HEK293 (cell line): ENCODE data around the gene FBXO5.

Experiments used
- GLIS2 ChIP-seq: fragments of 450-650 bp; formaldehyde crosslinking; IDR thresholded peaks from 2 replicates; pipeline ENCODE4 v1.5.1; 2016; ENCODE audit warnings: missing biosample characterization, missing genetic modification characterization
- HOXC10 ChIP-seq: sonication (generic); formaldehyde crosslinking; IDR thresholded peaks from 2 replicates; pipeline ENCODE4 v1.8.1; 2023; ENCODE audit warnings: mild to moderate bottlenecking, missing genetic modification reagents
- KLF8 ChIP-seq: fragments of 450-650 bp; formaldehyde crosslinking; IDR thresholded peaks from 2 replicates; pipeline ENCODE4 v1.5.1; 2016; ENCODE audit warnings: missing biosample characterization, missing genetic modification characterization
- RBAK ChIP-seq: fragments of 450-650 bp; formaldehyde crosslinking; IDR thresholded peaks from 2 replicates; pipeline ENCODE4 v1.5.1; 2016; ENCODE audit warnings: missing biosample characterization, missing genetic modification characterization
- REPIN1 ChIP-seq: fragments of 450-650 bp; formaldehyde crosslinking; IDR thresholded peaks from 2 replicates; pipeline ENCODE4 v1.5.1; 2017; ENCODE audit warnings: missing biosample characterization, missing genetic modification characterization, low read depth
- SALL2 ChIP-seq: fragments of 450-650 bp; formaldehyde crosslinking; IDR thresholded peaks from 2 replicates; pipeline ENCODE4 v1.5.0; 2017; ENCODE audit warnings: missing biosample characterization, mild to moderate bottlenecking, missing genetic modification characterization, borderline replicate concordance
- SP2 ChIP-seq: fragments of 450-650 bp; formaldehyde crosslinking; IDR thresholded peaks from 2 replicates; pipeline ENCODE4 v1.5.1; 2016; ENCODE audit warnings: missing biosample characterization, missing genetic modification characterization
- SP7 ChIP-seq: fragments of 450-650 bp; formaldehyde crosslinking; IDR thresholded peaks from 2 replicates; pipeline ENCODE4 v1.5.1; 2016; ENCODE audit warnings: missing biosample characterization, missing genetic modification characterization
- TRIM28 ChIP-seq: IDR thresholded peaks from 2 replicates; pipeline ENCODE4 v1.6.1; 2011; ENCODE audit warnings: low read length, control low read depth, borderline replicate concordance
- ZFP3 ChIP-seq: fragments of 450-650 bp; formaldehyde crosslinking; IDR thresholded peaks from 2 replicates; pipeline ENCODE4 v1.5.1; 2016; ENCODE audit warnings: low read depth, missing biosample characterization, missing genetic modification characterization
- ZFP37 ChIP-seq: fragments of 450-650 bp; formaldehyde crosslinking; IDR thresholded peaks from 2 replicates; pipeline ENCODE4 v1.5.1; 2016; ENCODE audit warnings: missing biosample characterization, missing genetic modification characterization
- ZFP69B ChIP-seq: fragments of 450-650 bp; formaldehyde crosslinking; IDR thresholded peaks from 2 replicates; pipeline ENCODE4 v1.5.1; 2016; ENCODE audit warnings: missing biosample characterization, missing genetic modification characterization
- ZNF138 ChIP-seq: fragments of 450-650 bp; formaldehyde crosslinking; IDR thresholded peaks from 2 replicates; pipeline ENCODE4 v1.5.1; 2016; ENCODE audit warnings: missing biosample characterization, missing genetic modification characterization, borderline replicate concordance
- ZNF184 ChIP-seq: fragments of 450-650 bp; IDR thresholded peaks from 2 replicates; pipeline ENCODE4 v1.5.1; 2018; ENCODE audit warnings: missing biosample characterization, mild to moderate bottlenecking, missing genetic modification characterization
- ZNF19 ChIP-seq: fragments of 450-650 bp; formaldehyde crosslinking; IDR thresholded peaks from 2 replicates; pipeline ENCODE4; 2016; ENCODE audit warnings: missing biosample characterization, missing genetic modification characterization, low read depth
- ZNF274 ChIP-seq, 2 experiments: fragments of 200-500 bp in 1 of 2; fragments of 450-650 bp in 1 of 2; sonication (Bioruptor generic) in 1 of 2; formaldehyde crosslinking in 1 of 2; IDR thresholded peaks; 2 replicates each; pipeline versions ENCODE4 v1.5.1 to v1.6.1; 2014 to 2016; ENCODE audit warnings: borderline replicate concordance in 1 of 2, inconsistent platforms in 1 of 2, low read length in 1 of 2, missing biosample characterization in 1 of 2, missing genetic modification characterization in 1 of 2
- ZNF311 ChIP-seq: fragments of 450-650 bp; formaldehyde crosslinking; IDR thresholded peaks from 2 replicates; pipeline ENCODE4 v1.5.1; 2017; ENCODE audit warnings: missing biosample characterization, missing genetic modification characterization, borderline replicate concordance
- ZNF324 ChIP-seq: fragments of 450-650 bp; formaldehyde crosslinking; IDR thresholded peaks from 2 replicates; pipeline ENCODE4 v1.5.1; 2016; ENCODE audit warnings: missing biosample characterization, missing genetic modification characterization
- ZNF610 ChIP-seq: fragments of 450-650 bp; formaldehyde crosslinking; IDR thresholded peaks from 2 replicates; pipeline ENCODE4 v1.5.1; 2016; ENCODE audit warnings: missing biosample characterization, missing genetic modification characterization, borderline replicate concordance
- ZNF654 ChIP-seq: fragments of 450-650 bp; formaldehyde crosslinking; IDR thresholded peaks from 2 replicates; pipeline ENCODE4 v1.5.1; 2016; ENCODE audit warnings: low read depth, missing biosample characterization, missing genetic modification characterization
- ZSCAN23 ChIP-seq: fragments of 450-650 bp; formaldehyde crosslinking; IDR thresholded peaks from 2 replicates; pipeline ENCODE4 v1.5.1; 2016; ENCODE audit warnings: missing biosample characterization, missing genetic modification characterization
- TF ChIP-seq, protein P1 (sequence below): fragments of 450-650 bp; formaldehyde crosslinking; IDR thresholded peaks from 2 replicates; pipeline ENCODE4 v1.5.1; 2016; ENCODE audit warnings: missing biosample characterization, missing genetic modification characterization
- TF ChIP-seq, protein P2 (sequence below): fragments of 450-650 bp; formaldehyde crosslinking; IDR thresholded peaks from 2 replicates; pipeline ENCODE4 v1.5.1; 2016; ENCODE audit warnings: missing biosample characterization, missing genetic modification characterization
- TF ChIP-seq, protein P3 (sequence below): fragments of 450-650 bp; formaldehyde crosslinking; IDR thresholded peaks from 2 replicates; pipeline ENCODE4 v1.5.1; 2016; ENCODE audit warnings: missing biosample characterization, missing genetic modification characterization
- TF ChIP-seq, protein P4 (sequence below): fragments of 450-650 bp; formaldehyde crosslinking; IDR thresholded peaks from 2 replicates; pipeline ENCODE4 v1.5.1; 2016; ENCODE audit warnings: missing biosample characterization, missing genetic modification characterization
- TF ChIP-seq, protein P5 (sequence below): sonication (generic); formaldehyde crosslinking; IDR thresholded peaks from 2 replicates; pipeline ENCODE4 v1.8.1; 2022; ENCODE audit warnings: mild to moderate bottlenecking, moderate library complexity, missing genetic modification reagents
- TF ChIP-seq, protein P6 (sequence below): fragments of 450-650 bp; formaldehyde crosslinking; IDR thresholded peaks from 2 replicates; pipeline ENCODE4 v1.5.1; 2017; ENCODE audit warnings: missing biosample characterization, missing genetic modification characterization

FBXO5 gene

DNA sequence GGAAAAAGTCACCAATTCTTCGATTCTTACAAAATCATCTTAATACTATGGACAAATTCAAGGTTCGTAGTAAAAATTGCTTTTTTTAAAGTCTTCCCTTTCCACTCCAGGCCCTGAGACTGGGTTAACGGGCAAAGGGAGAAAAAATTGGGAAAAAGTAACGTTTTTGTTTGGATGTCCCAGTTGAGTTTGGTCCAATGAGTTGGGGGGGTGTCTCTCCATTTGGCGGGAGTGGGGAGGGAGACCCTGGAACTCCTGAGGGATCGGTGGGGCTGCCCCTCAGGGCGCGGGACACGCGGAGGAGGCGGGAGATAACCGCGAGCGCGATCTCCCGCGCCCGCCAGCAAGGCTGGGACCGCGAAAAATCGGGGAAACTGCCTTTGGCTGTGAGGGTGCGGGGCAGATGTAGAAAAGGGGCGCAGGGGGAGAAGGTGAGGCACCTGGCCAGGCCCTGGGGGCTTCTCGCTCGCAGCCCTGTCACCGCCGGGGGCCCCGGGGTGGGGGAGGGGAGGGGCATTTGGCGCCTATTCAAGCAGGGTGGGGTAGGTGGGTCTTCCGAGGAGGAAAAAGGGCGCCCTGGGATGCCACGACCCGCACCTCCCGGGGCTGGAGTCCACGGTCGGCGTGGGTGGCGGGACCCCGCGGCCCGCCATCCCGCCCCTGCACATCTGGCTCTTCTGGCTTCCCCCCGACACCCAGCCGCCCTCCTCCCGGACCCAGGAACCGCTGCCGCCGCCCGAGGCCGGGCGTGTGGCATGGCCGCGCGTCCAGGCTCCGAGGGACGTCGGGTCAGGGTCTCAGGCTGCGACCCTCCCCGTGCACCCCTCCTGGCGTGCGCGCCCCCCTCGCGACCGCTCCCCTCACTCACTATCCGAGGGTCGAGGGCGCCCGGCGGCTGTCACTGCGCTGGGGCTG lies 595 bp downstream of the FBXO5 start (continued):
- TF ChIP-seq, protein P1, sequence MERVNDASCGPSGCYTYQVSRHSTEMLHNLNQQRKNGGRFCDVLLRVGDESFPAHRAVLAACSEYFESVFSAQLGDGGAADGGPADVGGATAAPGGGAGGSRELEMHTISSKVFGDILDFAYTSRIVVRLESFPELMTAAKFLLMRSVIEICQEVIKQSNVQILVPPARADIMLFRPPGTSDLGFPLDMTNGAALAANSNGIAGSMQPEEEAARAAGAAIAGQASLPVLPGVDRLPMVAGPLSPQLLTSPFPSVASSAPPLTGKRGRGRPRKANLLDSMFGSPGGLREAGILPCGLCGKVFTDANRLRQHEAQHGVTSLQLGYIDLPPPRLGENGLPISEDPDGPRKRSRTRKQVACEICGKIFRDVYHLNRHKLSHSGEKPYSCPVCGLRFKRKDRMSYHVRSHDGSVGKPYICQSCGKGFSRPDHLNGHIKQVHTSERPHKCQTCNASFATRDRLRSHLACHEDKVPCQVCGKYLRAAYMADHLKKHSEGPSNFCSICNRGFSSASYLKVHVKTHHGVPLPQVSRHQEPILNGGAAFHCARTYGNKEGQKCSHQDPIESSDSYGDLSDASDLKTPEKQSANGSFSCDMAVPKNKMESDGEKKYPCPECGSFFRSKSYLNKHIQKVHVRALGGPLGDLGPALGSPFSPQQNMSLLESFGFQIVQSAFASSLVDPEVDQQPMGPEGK (tag by site-specific recombination) = peak; percentile 79
- TF ChIP-seq ZNF184 (tag by site-specific recombination) = no peak
- no peak for TF ChIP-seq ZNF274 (IDR thresholded peaks at IDR 0.05; ENCODE audit: low read length)
- TF ChIP-seq ZNF274 (tag by site-specific recombination; IDR thresholded peaks at IDR 0.05; ENCODE audit: borderline replicate concordance) = no peak
- TF ChIP-seq SP7 (tag by site-specific recombination) = peak; percentile 14; the same call in 1 of the 2 replicates
- TF ChIP-seq ZFP69B (tag by site-specific recombination) = no peak
- TF ChIP-seq ZSCAN23 = no peak
- TF ChIP-seq, protein P2, sequence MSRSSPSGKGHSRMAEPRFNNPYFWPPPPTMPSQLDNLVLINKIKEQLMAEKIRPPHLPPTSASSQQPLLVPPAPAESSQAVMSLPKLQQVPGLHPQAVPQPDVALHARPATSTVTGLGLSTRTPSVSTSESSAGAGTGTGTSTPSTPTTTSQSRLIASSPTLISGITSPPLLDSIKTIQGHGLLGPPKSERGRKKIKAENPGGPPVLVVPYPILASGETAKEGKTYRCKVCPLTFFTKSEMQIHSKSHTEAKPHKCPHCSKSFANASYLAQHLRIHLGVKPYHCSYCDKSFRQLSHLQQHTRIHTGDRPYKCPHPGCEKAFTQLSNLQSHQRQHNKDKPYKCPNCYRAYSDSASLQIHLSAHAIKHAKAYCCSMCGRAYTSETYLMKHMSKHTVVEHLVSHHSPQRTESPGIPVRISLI (tag by site-specific recombination) = no peak
- TF ChIP-seq ZNF610 (tag by site-specific recombination) = no peak
- no peak for TF ChIP-seq ZNF138
- no peak for TF ChIP-seq ZNF19
- no peak for TF ChIP-seq ZFP3 (tag by site-specific recombination)
- TF ChIP-seq, protein P3, sequence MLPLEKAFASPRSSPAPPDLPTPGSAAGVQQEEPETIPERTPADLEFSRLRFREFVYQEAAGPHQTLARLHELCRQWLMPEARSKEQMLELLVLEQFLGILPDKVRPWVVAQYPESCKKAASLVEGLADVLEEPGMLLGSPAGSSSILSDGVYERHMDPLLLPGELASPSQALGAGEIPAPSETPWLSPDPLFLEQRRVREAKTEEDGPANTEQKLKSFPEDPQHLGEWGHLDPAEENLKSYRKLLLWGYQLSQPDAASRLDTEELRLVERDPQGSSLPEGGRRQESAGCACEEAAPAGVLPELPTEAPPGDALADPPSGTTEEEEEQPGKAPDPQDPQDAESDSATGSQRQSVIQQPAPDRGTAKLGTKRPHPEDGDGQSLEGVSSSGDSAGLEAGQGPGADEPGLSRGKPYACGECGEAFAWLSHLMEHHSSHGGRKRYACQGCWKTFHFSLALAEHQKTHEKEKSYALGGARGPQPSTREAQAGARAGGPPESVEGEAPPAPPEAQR = no peak
- TF ChIP-seq, protein P4, sequence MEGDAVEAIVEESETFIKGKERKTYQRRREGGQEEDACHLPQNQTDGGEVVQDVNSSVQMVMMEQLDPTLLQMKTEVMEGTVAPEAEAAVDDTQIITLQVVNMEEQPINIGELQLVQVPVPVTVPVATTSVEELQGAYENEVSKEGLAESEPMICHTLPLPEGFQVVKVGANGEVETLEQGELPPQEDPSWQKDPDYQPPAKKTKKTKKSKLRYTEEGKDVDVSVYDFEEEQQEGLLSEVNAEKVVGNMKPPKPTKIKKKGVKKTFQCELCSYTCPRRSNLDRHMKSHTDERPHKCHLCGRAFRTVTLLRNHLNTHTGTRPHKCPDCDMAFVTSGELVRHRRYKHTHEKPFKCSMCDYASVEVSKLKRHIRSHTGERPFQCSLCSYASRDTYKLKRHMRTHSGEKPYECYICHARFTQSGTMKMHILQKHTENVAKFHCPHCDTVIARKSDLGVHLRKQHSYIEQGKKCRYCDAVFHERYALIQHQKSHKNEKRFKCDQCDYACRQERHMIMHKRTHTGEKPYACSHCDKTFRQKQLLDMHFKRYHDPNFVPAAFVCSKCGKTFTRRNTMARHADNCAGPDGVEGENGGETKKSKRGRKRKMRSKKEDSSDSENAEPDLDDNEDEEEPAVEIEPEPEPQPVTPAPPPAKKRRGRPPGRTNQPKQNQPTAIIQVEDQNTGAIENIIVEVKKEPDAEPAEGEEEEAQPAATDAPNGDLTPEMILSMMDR (tag by site-specific recombination) = peak; percentile 38; the same call in 1 of the 2 replicates
- TF ChIP-seq HOXC10 = peak; percentile 96
- peak; percentile 96 for TF ChIP-seq GLIS2 (tag by site-specific recombination)
- TF ChIP-seq SALL2 (tag by site-specific recombination) = no peak
- TF ChIP-seq, protein P5, sequence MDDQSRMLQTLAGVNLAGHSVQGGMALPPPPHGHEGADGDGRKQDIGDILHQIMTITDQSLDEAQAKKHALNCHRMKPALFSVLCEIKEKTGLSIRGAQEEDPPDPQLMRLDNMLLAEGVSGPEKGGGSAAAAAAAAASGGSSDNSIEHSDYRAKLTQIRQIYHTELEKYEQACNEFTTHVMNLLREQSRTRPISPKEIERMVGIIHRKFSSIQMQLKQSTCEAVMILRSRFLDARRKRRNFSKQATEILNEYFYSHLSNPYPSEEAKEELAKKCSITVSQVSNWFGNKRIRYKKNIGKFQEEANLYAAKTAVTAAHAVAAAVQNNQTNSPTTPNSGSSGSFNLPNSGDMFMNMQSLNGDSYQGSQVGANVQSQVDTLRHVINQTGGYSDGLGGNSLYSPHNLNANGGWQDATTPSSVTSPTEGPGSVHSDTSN (CRISPR knock-in tag) = peak; percentile 61
- no peak for TF ChIP-seq TRIM28
- TF ChIP-seq KLF8 (tag by site-specific recombination) = peak; percentile 76
- no peak for TF ChIP-seq ZNF324 (tag by site-specific recombination)
- TF ChIP-seq REPIN1 (tag by site-specific recombination) = peak; percentile 31; the same call in 1 of the 2 replicates
- TF ChIP-seq, protein P6, sequence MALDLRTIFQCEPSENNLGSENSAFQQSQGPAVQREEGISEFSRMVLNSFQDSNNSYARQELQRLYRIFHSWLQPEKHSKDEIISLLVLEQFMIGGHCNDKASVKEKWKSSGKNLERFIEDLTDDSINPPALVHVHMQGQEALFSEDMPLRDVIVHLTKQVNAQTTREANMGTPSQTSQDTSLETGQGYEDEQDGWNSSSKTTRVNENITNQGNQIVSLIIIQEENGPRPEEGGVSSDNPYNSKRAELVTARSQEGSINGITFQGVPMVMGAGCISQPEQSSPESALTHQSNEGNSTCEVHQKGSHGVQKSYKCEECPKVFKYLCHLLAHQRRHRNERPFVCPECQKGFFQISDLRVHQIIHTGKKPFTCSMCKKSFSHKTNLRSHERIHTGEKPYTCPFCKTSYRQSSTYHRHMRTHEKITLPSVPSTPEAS (tag by site-specific recombination) = no peak
- no peak for TF ChIP-seq ZNF654
- TF ChIP-seq SP2 (tag by site-specific recombination) = peak; percentile 71
- no peak for TF ChIP-seq ZNF311 (tag by site-specific recombination)
- no peak for TF ChIP-seq ZFP37
- no peak for TF ChIP-seq RBAK (tag by site-specific recombination)
